Common myeloid progenitor, CD34-positive (primary cell): ENCODE results near the gene KCNQ4.

Experiments used
- CTCF ChIA-PET: fragments of 350-600 bp; sonication (Branson Sonifier 250); formaldehyde crosslinking; loops from one replicate; lab custom pipeline; 2021; ENCODE audit warnings: antibody characterized with exemption; lab: Charles Lee
- POLR2A ChIA-PET: fragments of 350-600 bp; sonication (Branson Sonifier 250); formaldehyde crosslinking; loops from one replicate; lab custom pipeline; 2021; ENCODE audit warnings: antibody characterized with exemption; lab: Charles Lee
- DNase-seq, 3 donors: peaks; one replicate each; pipeline versions ENCODE4 v3.0.0 to v3.0.0-alpha.2; 2013
- H3K27ac ChIP-seq, 2 experiments: 1 replicate in 1 of 2; 2 replicates in 1 of 2; pipeline ENCODE4 v1.7.0; 2013; ENCODE audit warnings: inconsistent platforms in 2 of 2, low read length in 2 of 2, mild to moderate bottlenecking in 2 of 2, low read depth in 1 of 2, moderate library complexity in 1 of 2; ENCODE audit not compliant: severe bottlenecking in 2 of 2, insufficient read depth in 1 of 2, poor library complexity in 1 of 2
- H3K27me3 ChIP-seq, 5 experiments: replicated peaks in 2 of 5; 1 replicate in 3 of 5; 2 replicates in 2 of 5; pipeline versions ENCODE4 v1.6.1 to v1.7.0; 2013; ENCODE audit warnings: low read length in 4 of 5, mild to moderate bottlenecking in 2 of 5, moderate library complexity in 2 of 5, inconsistent platforms in 1 of 5; ENCODE audit not compliant: insufficient read depth in 5 of 5, control insufficient read depth in 4 of 5
- H3K36me3 ChIP-seq, 4 experiments: 1 replicate in 2 of 4; 2 replicates in 2 of 4; pipeline versions ENCODE4 v1.6.1 to v1.7.0; 2013; ENCODE audit warnings: low read length in 3 of 4, control low read depth in 1 of 4, mild to moderate bottlenecking in 1 of 4; ENCODE audit not compliant: control insufficient read depth in 4 of 4, insufficient read depth in 4 of 4
- H3K4me1 ChIP-seq, 4 experiments: 1 replicate in 3 of 4; 2 replicates in 1 of 4; pipeline versions ENCODE4 v1.6.1 to v1.7.1; 2013; ENCODE audit warnings: low read length in 3 of 4, mild to moderate bottlenecking in 3 of 4, control low read depth in 1 of 4, inconsistent platforms in 1 of 4, moderate library complexity in 1 of 4; ENCODE audit not compliant: control insufficient read depth in 4 of 4, insufficient read depth in 4 of 4; ENCODE audit errors: control extremely low read depth in 1 of 4
- H3K4me3 ChIP-seq, 7 experiments: 1 replicate in 4 of 7; 2 replicates in 3 of 7; pipeline versions ENCODE4 v1.5.1 to v1.7.0; 2013; ENCODE audit warnings: mild to moderate bottlenecking in 7 of 7, low read length in 6 of 7, moderate library complexity in 6 of 7, inconsistent platforms in 2 of 7, low read depth in 2 of 7, control low read depth in 1 of 7; ENCODE audit not compliant: insufficient read depth in 4 of 7, control insufficient read depth in 1 of 7; ENCODE audit errors: extremely low read depth in 1 of 7
- H3K9me3 ChIP-seq, 5 experiments: 1 replicate in 4 of 5; 2 replicates in 1 of 5; pipeline versions ENCODE4 v1.6.1 to v1.7.1; 2013; ENCODE audit warnings: low read length in 4 of 5, mild to moderate bottlenecking in 2 of 5, inconsistent platforms in 1 of 5, low read depth in 1 of 5, moderate library complexity in 1 of 5; ENCODE audit not compliant: control insufficient read depth in 4 of 5, insufficient read depth in 2 of 5; ENCODE audit errors: control extremely low read depth in 1 of 5
- WGBS: methylation state at CpG from one replicate; pipeline ENCODE4 v1.1.5; 2013; ENCODE audit not compliant: insufficient coverage; 5-methylcytosine and 5-hydroxymethylcytosine counted together

Gene KCNQ4

GRCh38 chr1:40776236-40777072 lies 7.1 kb upstream of the KCNQ4 start:
- H3K9me3 ChIP-seq, result peaks cover 0 to 11% (median 6%) of the 10 kb centered on the region in 5 experiments
- no peak for DNase-seq
- CTCF ChIA-PET, result interaction anchor here (0.9 to 12.3 kb wide), 9 partner anchors 11 to 174 kb away, joined by 3 to 321 read pairs (median 8); partner anchors contain the start of gene CITED4
- H3K27ac ChIP-seq, result no peak overlapping the region
- POLR2A ChIA-PET, result no interaction called here
- peaks cover 0 to 4% (median 0%) of the 10 kb centered on the region in 5 experiments for H3K27me3 ChIP-seq
- no peaks in the 10 kb centered on the region for H3K4me1 ChIP-seq
- H3K4me3 ChIP-seq, result no peak overlapping the region
- 96% methylated on average over 3 of the region's 4 CpGs for WGBS
- peaks cover 0 to 24% (median 13%) of the 10 kb centered on the region in 4 experiments for H3K36me3 ChIP-seq

- Histone ChIP-seq H3K9me3 (peaks cover 0 to 11% (median 6%) of the 10 kb centered on the region in 5 experiments), H3K36me3 (peaks cover 0 to 16% (median 4%) of the 10 kb centered on the region in 4 experiments), H3K4me1 (peaks cover 0 to under 1% (median 0%) of the 10 kb centered on the region in 4 experiments), H3K27me3 (peaks cover 0 to 13% (median 5%) of the 10 kb centered on the region in 5 experiments), H3K4me3 (no peak overlapping the region), H3K27ac (no peak overlapping the region)
- CTCF ChIA-PET, result interaction anchor here (0.9 to 12.3 kb wide), 4 partner anchors 18 to 173 kb away, joined by 3 to 321 read pairs (median 46); partner anchors contain the start of gene CITED4
- DNase-seq, result no peak
- POLR2A ChIA-PET, result interaction anchor here (0.6 kb wide), 1 partner anchor 1257 kb away, joined by 3 read pairs; no protein-coding TSS in a partner anchor
- WGBS, result no CpG with 5 or more reads among the region's 2 CpGs
Observed at GRCh38 chr1:40777224-40777970, 6.2 kb upstream of the KCNQ4 start.

GRCh38 chr1:40780678-40781607 lies 2.6 kb upstream of the KCNQ4 start:
- H3K36me3 ChIP-seq, result peaks cover 0 to 13% (median 4%) of the 10 kb centered on the region in 4 experiments
- H3K4me3 ChIP-seq, result no peak overlapping the region
- ChIA-PET POLR2A (interaction anchor here (0.8 kb wide), 1 partner anchor 16 kb away, joined by 3 read pairs; no protein-coding TSS in a partner anchor), CTCF (interaction anchor here (0.7 to 2.5 kb wide), 7 partner anchors 8 to 170 kb away, joined by 3 to 7 read pairs (median 4); no protein-coding TSS in a partner anchor)
- no peak overlapping the region for H3K27ac ChIP-seq
- peaks cover 0 to 11% (median 6%) of the 10 kb centered on the region in 5 experiments for H3K9me3 ChIP-seq
- peaks cover 0 to 39% (median 9%) of the 10 kb centered on the region in 5 experiments for H3K27me3 ChIP-seq
- no peak for DNase-seq
- H3K4me1 ChIP-seq, result peaks cover 0 to 18% (median 11%) of the 10 kb centered on the region in 4 experiments
- 82% methylated on average over 9 of the region's 11 CpGs for WGBS

GRCh38 chr1:40781608-40781971 lies 2.0 kb upstream of the KCNQ4 start:
- CTCF ChIA-PET, result interaction anchor here (1.0 to 2.5 kb wide), 5 partner anchors 9 to 169 kb away, joined by 4 to 7 read pairs (median 6); no protein-coding TSS in a partner anchor

DNA sequence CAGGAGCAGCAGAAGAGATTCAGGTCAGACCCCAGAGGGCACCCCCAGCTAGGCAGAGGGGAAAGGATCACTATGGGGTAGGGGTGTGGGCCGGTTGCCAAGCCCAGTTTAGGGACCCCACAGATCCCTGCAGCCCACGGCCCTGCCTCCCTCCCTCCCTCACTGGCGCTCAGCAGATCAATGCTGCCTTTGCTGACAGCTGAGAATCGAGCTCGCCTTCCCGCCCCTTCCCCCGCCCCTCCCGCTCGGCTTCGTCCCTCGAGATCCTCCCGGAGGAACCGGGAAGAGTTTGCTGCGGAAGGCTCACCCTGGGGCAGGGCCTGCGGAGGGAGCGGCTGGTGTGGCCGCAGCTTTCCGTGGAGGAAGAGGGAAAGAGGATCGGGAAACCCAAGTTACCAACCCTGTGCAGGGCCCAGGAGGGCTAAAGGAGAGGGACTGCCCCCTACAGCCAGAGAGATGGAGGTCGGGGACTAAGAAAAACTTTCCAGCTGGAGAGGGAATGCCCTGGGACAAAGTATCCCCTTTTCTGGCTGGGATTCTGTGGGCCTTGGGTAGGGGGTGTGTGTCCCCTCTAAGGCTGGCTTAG lies 1.1 kb upstream of the KCNQ4 start:
- no peak overlapping the region for H3K27ac ChIP-seq
- ChIA-PET POLR2A (no interaction called here), CTCF (interaction anchor here (0.8 to 2.5 kb wide), 11 partner anchors 8 to 168 kb away, joined by 3 to 7 read pairs (median 4); no protein-coding TSS in a partner anchor)
- H3K4me3 ChIP-seq, result peak overlapping the region in 1 of 7 experiments; percentile 4
- peaks cover 0 to 18% (median 11%) of the 10 kb centered on the region in 4 experiments for H3K4me1 ChIP-seq
- peaks cover 0 to 44% (median 9%) of the 10 kb centered on the region in 5 experiments for H3K27me3 ChIP-seq
- DNase-seq, result no peak
- peaks cover 0 to 2% (median 1%) of the 10 kb centered on the region in 5 experiments for H3K9me3 ChIP-seq
- WGBS, result 25% methylated on average over 15 of the region's 20 CpGs
- H3K36me3 ChIP-seq, result peaks cover 0 to 3% (median under 1%) of the 10 kb centered on the region in 4 experiments

More at GRCh38 chr1:40781608-40781971, 2.0 kb upstream of the KCNQ4 start:
- POLR2A ChIA-PET, result interaction anchor here (0.8 kb wide), 1 partner anchor 16 kb away, joined by 3 read pairs; no protein-coding TSS in a partner anchor
- Histone ChIP-seq H3K36me3 (peaks cover 0 to 6% (median 1%) of the 10 kb centered on the region in 4 experiments), H3K9me3 (peaks cover 0 to 9% (median 3%) of the 10 kb centered on the region in 5 experiments), H3K4me3 (no peak overlapping the region), H3K27ac (no peak overlapping the region), H3K27me3 (peaks cover 0 to 44% (median 9%) of the 10 kb centered on the region in 5 experiments), H3K4me1 (peaks cover 0 to 18% (median 11%) of the 10 kb centered on the region in 4 experiments)
- WGBS, result 71% methylated on average over 2 of the region's 2 CpGs
- no peak for DNase-seq
